Activated naive CD8-positive, alpha-beta T cell (primary cell): ENCODE data around the gene TSPO2.

ENCODE experiments used
- H3K27ac Mint-ChIP-seq: one replicate; pipeline ENCODE4 v1.8.0; 2021; ENCODE audit warnings: mixed read lengths
- H3K27me3 Mint-ChIP-seq: one replicate; pipeline ENCODE4 v1.8.0; 2021; ENCODE audit warnings: mixed read lengths
- H3K36me3 Mint-ChIP-seq: one replicate; pipeline ENCODE4 v1.8.0; 2021; ENCODE audit warnings: mixed read lengths
- H3K4me1 Mint-ChIP-seq: one replicate; pipeline ENCODE4 v1.8.0; 2021; ENCODE audit warnings: low read depth, mixed read lengths
- H3K4me3 Mint-ChIP-seq: one replicate; pipeline ENCODE4 v1.8.0; 2021; ENCODE audit warnings: mild to moderate bottlenecking, mixed read lengths
- H3K9me3 Mint-ChIP-seq: one replicate; pipeline ENCODE4 v1.8.0; 2021; ENCODE audit warnings: low read depth, mixed read lengths

TSPO2 gene

DNA sequence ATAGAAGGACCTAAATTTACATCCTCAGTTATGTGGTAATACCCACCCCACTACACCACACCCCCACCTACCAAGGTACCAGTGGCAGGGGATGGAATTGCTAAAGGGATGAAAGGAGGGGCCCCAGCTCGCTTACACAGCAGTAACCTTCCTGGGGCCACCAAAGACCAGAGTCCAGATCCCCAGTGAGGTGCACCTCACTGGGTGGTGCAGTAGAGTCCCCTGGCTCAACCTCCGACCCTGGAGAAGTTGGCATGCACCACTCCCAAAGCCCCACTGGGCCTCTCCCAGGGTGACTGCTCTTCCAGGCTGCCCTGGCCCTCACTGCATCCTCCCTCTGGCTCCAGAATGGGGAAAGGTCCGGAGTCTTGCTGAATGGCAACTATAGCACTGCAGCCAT is 4.1 kb upstream of the TSPO2 start:
- Mint-ChIP-seq H3K36me3 (peaks cover 2% of the 10 kb centered on the region), H3K9me3 (no peaks in the 10 kb centered on the region), H3K4me1 (no peaks in the 10 kb centered on the region), H3K27me3 (no peaks in the 10 kb centered on the region), H3K4me3 (no peak overlapping the region), H3K27ac (no peak overlapping the region)

- H3K4me1 Mint-ChIP-seq, result no peaks in the 10 kb centered on the region
- no peaks in the 10 kb centered on the region for H3K27me3 Mint-ChIP-seq
- H3K36me3 Mint-ChIP-seq, result peaks cover 2% of the 10 kb centered on the region
- H3K9me3 Mint-ChIP-seq, result no peaks in the 10 kb centered on the region
- no peak within 1 kb of the TSS for H3K27ac Mint-ChIP-seq
- H3K4me3 Mint-ChIP-seq, result no peak within 1 kb of the TSS
Observed at GRCh38 chr6:41039060-41039998, 2.9 kb upstream of the TSPO2 start, which contains the start of gene UNC5CL. Gene UNC5CL (minus strand): TSS chr6:41039221. CDS start chr6:41035074, 4,147 bp downstream.

DNA sequence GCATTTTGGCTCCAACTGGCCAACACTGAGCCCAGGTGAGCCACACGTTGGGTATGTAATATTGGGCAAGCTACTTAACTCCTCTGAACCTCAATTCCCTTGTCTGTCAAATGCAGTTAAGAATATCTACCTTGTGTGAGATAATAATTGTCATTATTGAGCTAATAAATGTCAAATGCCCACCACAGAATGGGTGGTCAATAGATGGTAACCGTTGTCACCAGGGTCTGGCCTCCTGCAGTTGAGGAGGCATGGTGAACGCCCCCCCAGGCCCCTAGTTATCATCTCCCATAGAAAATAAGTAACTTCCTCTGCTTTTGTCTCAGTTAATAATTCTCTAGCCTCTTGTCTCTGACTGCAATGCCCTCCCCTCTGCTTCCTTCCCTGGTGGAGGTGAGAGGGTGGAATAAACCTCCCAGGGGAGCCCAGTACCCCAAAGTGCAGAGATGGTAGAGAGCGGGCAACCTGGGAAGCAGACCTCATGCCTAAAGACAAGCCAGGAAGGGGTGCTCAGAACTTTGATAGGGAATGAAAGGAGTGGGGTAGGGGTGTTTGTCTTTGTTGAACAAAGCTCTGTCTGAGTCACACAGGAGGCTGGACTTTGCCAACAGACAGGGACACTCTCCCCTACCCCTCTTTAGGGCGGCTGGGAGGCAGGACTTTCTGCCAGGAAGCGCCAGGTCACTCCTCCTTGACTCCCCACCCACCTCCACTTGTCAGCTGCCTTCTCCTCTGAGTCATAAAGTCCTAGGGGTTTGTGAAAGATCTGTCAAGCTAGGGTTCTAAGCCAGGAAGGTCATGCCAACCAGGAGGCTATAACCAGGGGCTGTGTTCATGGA is 1.9 kb upstream of the TSPO2 start:
- peaks cover 2% of the 10 kb centered on the region for H3K36me3 Mint-ChIP-seq
- H3K9me3 Mint-ChIP-seq, result no peaks in the 10 kb centered on the region
- H3K4me3 Mint-ChIP-seq, result no peak overlapping the region
- no peaks in the 10 kb centered on the region for H3K4me1 Mint-ChIP-seq
- H3K27ac Mint-ChIP-seq, result peak overlapping the region; percentile 46
- H3K27me3 Mint-ChIP-seq, result no peaks in the 10 kb centered on the region

- peaks cover 2% of the 10 kb centered on the region for H3K36me3 Mint-ChIP-seq
- no peak overlapping the region for H3K27ac Mint-ChIP-seq
- H3K27me3 Mint-ChIP-seq, result no peaks in the 10 kb centered on the region
- H3K9me3 Mint-ChIP-seq, result no peaks in the 10 kb centered on the region
- no peaks in the 10 kb centered on the region for H3K4me1 Mint-ChIP-seq
- H3K4me3 Mint-ChIP-seq, result no peak overlapping the region
Observed at GRCh38 chr6:41040940-41041536, 1.2 kb upstream of the TSPO2 start.

- Mint-ChIP-seq H3K4me1 (no peaks in the 10 kb centered on the region), H3K4me3 (no peak overlapping the region), H3K9me3 (no peaks in the 10 kb centered on the region), H3K27ac (no peak overlapping the region), H3K36me3 (peaks cover 4% of the 10 kb centered on the region), H3K27me3 (no peaks in the 10 kb centered on the region)
Observed at GRCh38 chr6:41043151-41043550, 884 bp downstream of the TSPO2 start.

DNA sequence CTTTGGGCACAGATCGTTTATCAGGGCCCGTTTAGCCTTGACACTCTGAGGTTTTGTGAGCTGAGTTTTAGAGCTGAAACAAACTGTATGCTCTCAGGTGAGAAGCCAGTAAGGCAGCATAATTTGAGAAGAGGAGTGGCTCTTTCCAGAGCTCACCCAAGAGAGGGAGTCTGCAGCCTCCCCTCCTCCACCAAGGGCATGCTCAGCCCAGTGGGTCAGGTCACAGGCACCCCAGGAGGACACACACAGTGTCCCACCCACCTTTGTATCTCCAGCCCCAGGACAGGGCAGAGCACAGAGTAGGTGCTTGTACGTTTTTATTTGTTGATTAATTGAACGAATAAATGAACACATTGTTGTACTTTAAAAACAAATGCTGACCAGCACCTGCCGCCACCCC is 3.4 kb downstream of the TSPO2 start:
- Mint-ChIP-seq H3K4me3 (no peak overlapping the region), H3K9me3 (no peaks in the 10 kb centered on the region), H3K27ac (no peak overlapping the region), H3K36me3 (peaks cover 4% of the 10 kb centered on the region), H3K4me1 (no peaks in the 10 kb centered on the region), H3K27me3 (no peaks in the 10 kb centered on the region)

GRCh38 chr6:41046084-41046483 is 3.8 kb downstream of the TSPO2 start:
- no peaks in the 10 kb centered on the region for H3K4me1 Mint-ChIP-seq
- no peaks in the 10 kb centered on the region for H3K27me3 Mint-ChIP-seq
- no peaks in the 10 kb centered on the region for H3K9me3 Mint-ChIP-seq
- H3K36me3 Mint-ChIP-seq, result peaks cover 4% of the 10 kb centered on the region
- H3K4me3 Mint-ChIP-seq, result no peak overlapping the region
- H3K27ac Mint-ChIP-seq, result no peak overlapping the region

DNA sequence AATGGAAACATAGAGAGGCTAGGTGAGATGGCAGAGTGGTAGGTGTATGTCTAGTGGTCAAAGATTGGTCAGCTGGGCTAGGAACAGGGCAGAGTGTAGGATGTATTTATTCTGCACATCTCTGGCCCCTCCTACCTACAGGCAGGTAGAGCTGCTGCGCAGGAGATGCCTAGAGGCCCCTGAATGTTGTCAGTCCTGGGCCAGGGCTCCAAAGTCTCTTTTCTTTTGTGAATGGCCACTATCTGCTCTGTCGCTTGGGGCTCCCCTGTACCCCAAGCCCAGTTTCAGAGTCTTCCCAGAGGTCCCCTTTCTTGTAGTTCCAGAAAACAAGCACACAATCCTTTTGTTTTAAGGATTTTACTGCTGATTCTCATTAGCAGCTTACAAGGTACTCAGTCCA is 5.0 kb downstream of the TSPO2 start:
- no peak overlapping the region for H3K27ac Mint-ChIP-seq
- H3K27me3 Mint-ChIP-seq, result no peaks in the 10 kb centered on the region
- no peak overlapping the region for H3K4me3 Mint-ChIP-seq
- H3K36me3 Mint-ChIP-seq, result peaks cover 13% of the 10 kb centered on the region
- peaks cover 11% of the 10 kb centered on the region for H3K4me1 Mint-ChIP-seq
- no peaks in the 10 kb centered on the region for H3K9me3 Mint-ChIP-seq

DNA sequence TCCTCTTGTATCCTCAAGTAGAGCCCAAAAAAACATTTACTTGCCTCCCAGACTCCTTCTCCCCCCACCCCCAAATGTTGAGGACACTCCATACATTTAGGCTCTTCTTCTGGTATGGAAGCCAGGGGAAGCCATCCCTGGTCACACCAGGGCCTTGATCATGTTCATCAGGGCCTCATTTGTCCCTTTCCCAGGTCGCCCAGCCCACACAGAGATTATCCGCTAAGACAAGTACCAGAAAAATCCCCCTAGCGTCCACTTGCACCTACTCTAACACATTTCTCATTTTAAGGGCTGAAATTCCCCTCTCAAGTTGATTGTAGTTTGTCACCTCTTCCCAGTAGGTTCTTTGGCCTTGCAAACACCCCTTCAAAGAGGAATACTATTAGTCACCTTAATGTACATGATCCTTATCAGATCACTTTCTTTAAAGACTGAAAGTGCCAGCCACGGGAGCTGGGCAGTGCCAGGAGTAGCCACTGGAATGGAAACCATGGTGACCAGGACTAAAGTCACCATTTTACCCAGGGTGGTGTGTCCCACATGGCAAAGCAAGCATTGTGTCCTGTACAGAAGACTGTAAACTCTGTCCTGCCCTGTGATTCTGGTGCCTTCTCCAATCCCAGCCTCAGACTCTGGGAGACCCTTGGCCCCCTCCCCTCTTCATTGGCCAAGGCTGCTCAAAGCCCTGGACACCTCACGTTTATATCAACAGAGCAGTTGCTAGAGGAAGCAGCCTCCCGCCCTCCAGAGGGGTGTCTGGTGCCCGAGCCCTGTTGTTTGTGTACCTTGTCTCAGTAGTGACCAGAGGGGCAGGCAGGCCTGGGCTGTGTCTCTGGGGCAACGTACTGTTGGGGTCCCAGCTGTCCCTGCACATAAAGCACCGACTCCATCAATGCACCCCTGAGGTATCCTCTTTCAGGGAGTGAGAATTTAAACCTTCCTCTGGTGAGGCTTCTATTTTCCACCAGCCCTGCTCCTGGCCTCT is 5.8 kb downstream of the TSPO2 start:
- H3K27me3 Mint-ChIP-seq, result no peaks in the 10 kb centered on the region
- H3K27ac Mint-ChIP-seq, result no peak overlapping the region
- peaks cover 16% of the 10 kb centered on the region for H3K4me1 Mint-ChIP-seq
- H3K9me3 Mint-ChIP-seq, result no peaks in the 10 kb centered on the region
- H3K36me3 Mint-ChIP-seq, result peaks cover 13% of the 10 kb centered on the region
- no peak overlapping the region for H3K4me3 Mint-ChIP-seq

DNA sequence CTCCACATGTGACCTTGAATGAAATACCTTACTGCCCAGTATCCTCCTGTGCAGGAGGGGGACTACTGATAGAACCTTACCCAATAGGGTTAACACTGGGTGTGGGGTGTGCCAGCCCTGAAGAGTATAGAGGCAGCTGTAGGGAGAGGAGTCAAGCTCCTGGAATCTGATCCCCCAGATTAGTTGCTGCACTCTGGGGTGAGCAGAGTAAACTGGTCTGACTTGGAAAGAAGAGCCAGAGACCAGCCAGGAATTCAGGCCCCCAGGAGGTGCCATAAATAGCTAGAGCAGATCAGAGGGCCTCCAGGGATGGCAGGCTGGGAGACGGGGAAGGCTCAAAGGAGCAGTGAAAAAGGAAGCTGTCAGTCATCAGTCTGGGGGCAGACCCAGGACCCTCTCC is 7.3 kb downstream of the TSPO2 start:
- no peak overlapping the region for H3K27ac Mint-ChIP-seq
- H3K27me3 Mint-ChIP-seq, result no peaks in the 10 kb centered on the region
- no peak overlapping the region for H3K4me3 Mint-ChIP-seq
- no peaks in the 10 kb centered on the region for H3K9me3 Mint-ChIP-seq
- H3K36me3 Mint-ChIP-seq, result peaks cover 13% of the 10 kb centered on the region
- peaks cover 16% of the 10 kb centered on the region for H3K4me1 Mint-ChIP-seq

- Mint-ChIP-seq H3K27ac (no peak overlapping the region), H3K9me3 (no peaks in the 10 kb centered on the region), H3K4me3 (no peak overlapping the region), H3K4me1 (peaks cover 16% of the 10 kb centered on the region), H3K27me3 (no peaks in the 10 kb centered on the region), H3K36me3 (peaks cover 13% of the 10 kb centered on the region)
Observed at GRCh38 chr6:41049955-41050354, 7.7 kb downstream of the TSPO2 start.

- no peaks in the 10 kb centered on the region for H3K9me3 Mint-ChIP-seq
- no peak overlapping the region for H3K27ac Mint-ChIP-seq
- H3K4me3 Mint-ChIP-seq, result no peak overlapping the region
- H3K27me3 Mint-ChIP-seq, result no peaks in the 10 kb centered on the region
- H3K4me1 Mint-ChIP-seq, result peaks cover 16% of the 10 kb centered on the region
- H3K36me3 Mint-ChIP-seq, result peaks cover 13% of the 10 kb centered on the region
Observed at GRCh38 chr6:41050536-41050935, 8.3 kb downstream of the TSPO2 start.

- H3K4me1 Mint-ChIP-seq, result peaks cover 16% of the 10 kb centered on the region
- peak overlapping the region; percentile 70 for H3K27ac Mint-ChIP-seq
- H3K27me3 Mint-ChIP-seq, result no peaks in the 10 kb centered on the region
- peak overlapping the region; percentile 36 for H3K4me3 Mint-ChIP-seq
- no peaks in the 10 kb centered on the region for H3K9me3 Mint-ChIP-seq
- peaks cover 16% of the 10 kb centered on the region for H3K36me3 Mint-ChIP-seq
Observed at GRCh38 chr6:41051873-41052272, 9.6 kb downstream of the TSPO2 start.

DNA sequence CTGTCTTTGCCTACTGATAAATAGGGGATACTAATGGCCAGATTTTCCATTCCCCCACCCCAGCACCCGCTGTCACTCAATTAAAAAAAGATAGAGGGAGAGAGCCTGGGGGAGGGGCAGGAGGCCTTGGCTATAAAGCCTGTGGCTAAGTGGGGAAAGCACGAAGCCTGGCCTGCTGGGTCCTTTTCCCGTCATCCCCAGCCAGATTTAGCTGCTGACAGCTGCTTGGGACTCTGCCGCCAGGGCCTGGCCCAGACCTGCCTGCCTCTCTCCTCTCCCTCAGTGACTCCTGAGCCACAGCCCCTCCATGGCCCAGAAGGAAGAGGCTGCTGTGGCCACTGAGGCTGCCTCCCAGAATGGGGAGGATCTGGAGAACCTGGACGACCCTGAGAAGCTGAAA is 10.8 kb downstream of the TSPO2 start, which contains the start of gene APOBEC2:
APOBEC2 (plus strand) TSS at position 162 of the 400 bp plus-strand sequence; CDS start at position 308, 146 bp downstream.
- no peaks in the 10 kb centered on the region for H3K9me3 Mint-ChIP-seq
- peak within 1 kb of the TSS; percentile 36 for H3K4me3 Mint-ChIP-seq
- H3K27me3 Mint-ChIP-seq, result no peaks in the 10 kb centered on the region
- peak within 1 kb of the TSS; percentile 70 for H3K27ac Mint-ChIP-seq
- H3K4me1 Mint-ChIP-seq, result peaks cover 16% of the 10 kb centered on the region
- H3K36me3 Mint-ChIP-seq, result peaks cover 13% of the 10 kb centered on the region
